GM15510 (cell line): ENCODE data around the gene SLC37A2.

Experiments
- POLR2A ChIP-seq: IDR thresholded peaks from 3 replicates; pipeline ENCODE4 v1.6.1; 2011; ENCODE audit warnings: borderline replicate concordance; ENCODE audit not compliant: insufficient read length; ENCODE audit errors: extremely low read depth

The SLC37A2 gene

DNA sequence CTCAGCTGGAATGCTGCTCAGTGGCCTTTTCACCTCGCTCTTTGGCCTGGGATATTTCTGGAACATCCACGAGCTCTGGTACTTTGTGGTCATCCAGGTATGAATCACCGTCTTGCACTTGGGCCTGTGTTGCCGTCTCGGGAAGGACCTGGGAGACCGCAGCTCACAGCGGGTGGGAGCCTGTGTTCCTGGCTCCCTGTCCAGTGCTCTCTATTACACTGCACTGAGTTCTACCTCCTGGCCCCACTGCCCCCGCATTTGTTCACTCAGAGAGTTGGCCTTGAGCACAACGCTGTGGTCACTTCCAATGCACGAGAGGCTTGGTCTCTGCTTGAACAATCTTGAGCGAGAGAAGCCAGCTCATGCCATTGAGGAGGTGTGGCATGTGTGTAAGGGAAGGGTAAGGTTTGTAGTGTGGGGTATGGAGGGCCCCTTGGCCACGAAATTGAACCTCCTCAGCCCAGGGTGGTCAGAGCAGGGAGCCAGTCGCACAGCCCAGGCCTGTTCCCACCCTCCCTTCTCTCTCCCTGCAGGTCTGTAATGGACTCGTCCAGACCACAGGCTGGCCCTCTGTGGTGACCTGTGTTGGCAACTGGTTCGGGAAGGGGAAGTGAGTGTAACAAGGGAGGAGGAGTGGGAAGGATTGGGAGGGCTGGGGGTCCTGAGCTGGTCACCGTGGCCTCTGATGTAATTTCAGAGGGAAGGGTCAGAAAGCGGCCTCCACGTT is 16.2 kb downstream of the SLC37A2 start:
- no peak for TF ChIP-seq POLR2A

DNA sequence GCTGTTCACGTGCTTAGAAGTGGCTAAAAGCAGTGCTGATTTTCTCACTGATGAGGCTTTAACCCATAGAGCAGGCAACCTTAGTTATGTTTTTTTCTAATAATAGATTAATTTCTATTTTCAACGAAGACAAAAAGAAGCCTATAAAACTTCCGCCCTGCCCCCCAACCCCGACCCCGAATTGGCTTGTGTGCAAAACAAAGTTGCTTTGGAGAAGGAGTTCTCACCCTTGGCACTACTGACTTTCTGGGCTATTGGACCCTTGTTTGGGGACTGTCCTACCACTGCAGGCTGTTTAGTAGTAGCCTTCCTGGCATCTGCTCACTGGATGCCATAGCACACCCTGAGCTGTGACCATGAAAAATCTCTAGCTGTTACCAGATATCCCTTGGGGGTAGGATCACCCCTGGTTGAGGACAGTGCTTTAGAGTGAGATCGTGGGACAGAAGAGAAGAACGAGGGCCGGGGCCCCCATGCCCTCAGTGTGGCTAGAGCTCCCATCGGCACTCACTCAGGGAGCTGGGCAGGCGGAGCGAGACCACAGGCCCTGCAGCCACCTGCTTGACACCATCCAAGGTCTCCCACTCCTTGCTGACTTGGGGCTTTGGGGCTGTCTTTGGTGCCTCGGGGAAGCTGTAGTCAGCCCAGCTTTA is 16.9 kb downstream of the SLC37A2 start:
- TF ChIP-seq POLR2A, result no peak

DNA sequence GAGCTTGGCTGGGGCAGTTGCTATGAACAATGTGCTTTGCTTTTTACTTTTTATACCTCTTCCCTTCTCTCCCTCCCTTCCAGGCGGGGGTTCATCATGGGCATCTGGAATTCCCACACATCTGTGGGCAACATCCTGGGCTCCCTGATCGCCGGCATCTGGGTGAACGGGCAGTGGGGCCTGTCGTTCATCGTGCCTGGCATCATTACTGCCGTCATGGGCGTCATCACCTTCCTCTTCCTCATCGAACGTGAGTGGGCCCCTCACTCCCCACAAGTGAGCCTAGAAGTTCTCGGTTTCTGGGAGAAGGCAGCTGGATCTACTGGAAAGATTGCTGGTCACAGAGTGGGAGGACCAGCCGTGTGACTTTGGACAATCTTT is 17.4 kb downstream of the SLC37A2 start:
- TF ChIP-seq POLR2A, result no peak

DNA sequence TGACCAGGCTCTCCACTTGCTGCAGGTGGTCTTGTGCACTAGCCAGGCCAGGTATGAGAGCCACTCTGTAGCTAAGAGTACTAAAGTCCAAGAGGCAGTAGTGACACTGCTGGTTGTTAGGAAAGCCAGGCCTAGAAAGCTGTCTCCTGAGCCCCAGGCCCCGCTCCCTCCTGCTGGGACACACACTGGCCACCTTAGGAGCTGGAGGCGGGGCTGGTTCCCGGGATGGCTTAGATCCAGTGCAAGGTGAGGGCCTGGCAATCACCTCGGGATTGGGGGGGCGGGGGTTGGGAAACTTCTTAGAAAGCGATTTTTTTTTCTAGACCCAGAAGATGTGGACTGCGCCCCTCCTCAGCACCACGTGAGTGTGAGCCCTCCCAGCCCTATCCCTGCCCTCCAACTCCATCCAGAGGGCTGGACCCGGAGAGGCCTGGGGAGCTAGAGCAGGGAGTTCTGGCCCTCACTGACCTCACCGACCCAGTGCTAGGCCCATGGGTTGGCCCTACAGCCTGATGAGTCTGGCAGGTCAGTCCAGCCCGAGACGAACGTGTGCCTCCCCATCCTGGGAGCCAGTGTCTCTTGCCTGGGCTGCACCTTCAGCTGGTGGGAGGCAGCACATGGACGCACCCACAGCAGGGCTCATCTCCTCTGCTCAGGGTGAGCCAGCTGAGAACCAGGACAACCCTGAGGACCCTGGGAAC is 18.1 kb downstream of the SLC37A2 start:
- TF ChIP-seq POLR2A, result no peak

DNA sequence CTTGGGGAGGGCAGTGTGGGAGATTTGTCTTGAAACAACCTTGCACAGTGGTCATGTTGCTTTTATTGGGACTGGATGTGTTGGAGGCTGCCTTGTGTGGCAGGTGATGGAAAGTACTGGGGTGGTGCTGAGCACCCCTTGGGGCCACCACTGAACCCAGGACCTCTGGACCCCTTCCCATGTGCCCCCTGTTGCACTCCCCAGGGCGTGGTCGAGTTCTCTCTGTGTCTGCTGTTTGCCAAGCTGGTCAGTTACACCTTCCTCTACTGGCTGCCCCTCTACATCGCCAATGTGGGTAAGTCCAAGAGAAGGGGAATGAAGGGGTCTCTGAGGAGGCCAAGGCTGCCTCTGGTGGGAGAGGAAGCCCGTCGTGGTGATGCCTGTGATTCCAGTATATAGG is 18.9 kb downstream of the SLC37A2 start:
- no peak for TF ChIP-seq POLR2A

DNA sequence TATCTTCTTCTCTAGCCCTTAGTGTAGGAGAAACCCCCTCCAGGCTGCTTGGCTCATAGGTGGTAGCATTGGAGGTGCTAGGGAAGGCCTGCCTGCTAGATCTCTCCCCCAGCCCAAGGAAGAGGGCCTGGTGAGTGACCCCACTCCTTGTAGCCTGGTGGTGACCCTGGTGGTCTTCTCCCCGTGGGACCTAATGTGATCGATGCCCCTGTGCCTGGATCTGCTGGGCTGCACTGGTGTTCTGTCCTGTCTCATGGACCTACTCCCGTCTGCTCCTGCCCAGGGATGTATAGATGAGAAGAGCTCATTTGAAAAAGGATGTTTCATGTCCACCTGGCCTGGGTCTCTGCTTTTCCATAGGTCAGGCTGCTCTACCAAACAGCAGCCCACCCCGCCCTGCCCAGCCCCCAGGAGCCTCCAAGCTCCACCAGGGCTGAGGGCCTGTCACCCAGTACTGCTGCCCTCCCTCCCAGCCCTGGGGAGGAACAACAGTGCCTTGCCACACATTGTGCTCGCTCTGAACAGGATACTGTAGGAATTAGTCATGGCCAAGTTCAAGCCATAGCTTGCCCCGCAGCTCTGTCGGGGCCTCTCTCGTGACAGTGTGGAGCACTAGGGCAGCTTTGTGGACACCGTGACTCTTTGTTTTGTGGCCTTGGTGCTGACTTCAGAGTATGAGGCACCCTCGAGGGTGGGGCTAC is 19.7 kb downstream of the SLC37A2 start:
- no peak for TF ChIP-seq POLR2A

DNA sequence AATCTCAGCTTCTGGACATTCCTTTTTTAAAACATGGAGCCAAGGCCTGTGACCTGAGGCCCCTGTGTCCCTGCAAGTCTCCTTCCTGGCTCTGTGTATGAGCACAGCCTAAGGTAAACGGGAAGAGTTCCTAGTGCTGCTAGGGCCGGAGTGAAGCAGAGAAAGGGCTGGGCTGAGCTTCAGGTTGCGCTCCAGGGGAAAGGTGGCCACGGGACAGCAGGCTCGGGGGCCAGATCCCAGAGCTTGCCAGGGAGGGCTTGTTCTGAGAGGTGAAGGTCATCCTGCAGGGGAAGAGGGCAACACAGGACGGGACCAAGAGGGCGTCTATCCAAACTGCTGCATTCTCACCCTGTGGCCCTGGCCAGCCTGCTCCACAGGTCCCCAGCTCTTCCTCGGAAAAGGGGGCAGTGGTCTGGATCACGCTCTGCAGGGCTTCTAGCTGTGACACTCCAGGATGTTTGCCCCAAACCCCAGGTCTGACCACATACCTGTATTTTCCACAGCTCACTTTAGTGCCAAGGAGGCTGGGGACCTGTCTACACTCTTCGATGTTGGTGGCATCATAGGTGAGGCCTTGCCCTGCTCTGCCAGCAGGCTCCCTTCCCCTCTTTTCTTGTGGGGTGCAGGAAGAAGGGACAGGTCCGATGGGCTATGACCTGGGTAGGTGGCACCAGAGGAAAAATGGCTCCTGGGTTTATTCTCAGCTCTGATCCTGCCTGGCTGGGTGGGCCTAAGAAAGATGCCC is 20.4 kb downstream of the SLC37A2 start:
- no peak for TF ChIP-seq POLR2A

DNA sequence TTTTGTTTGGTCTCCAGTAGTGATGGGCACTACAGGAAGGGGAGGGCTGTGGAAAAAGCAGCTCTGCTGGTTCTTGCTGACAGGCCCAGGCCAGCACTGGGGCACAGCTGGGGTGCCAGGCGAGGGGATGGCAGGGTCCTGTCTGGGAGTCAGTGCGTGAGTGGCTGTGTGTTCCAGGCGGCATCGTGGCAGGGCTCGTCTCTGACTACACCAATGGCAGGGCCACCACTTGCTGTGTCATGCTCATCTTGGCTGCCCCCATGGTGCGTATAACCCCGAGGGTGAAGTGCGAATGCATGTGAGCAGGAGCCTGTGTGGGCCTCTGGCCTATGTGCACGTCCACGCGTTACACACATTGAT is 20.9 kb downstream of the SLC37A2 start:
- no peak for TF ChIP-seq POLR2A

DNA sequence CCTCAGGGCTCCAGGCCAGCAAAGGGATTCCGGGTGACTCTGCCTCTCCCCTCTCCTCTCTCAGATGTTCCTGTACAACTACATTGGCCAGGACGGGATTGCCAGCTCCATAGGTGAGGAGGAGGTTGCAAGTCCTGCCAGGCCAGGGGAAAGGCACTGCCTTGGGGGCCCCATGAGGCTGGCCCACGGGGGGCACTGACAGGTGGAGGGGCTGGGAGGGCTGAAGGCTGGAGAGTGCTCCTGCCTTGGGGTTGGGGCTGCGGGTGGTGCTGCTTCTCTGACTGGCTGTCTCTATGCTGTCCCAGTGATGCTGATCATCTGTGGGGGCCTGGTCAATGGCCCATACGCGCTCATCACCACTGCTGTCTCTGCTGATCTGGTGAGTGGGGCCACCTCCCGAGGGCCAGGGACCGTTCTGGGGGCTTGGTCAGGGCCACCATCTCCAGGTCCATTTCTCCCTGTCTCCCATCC is 21.7 kb downstream of the SLC37A2 start:
- TF ChIP-seq POLR2A, result no peak

DNA sequence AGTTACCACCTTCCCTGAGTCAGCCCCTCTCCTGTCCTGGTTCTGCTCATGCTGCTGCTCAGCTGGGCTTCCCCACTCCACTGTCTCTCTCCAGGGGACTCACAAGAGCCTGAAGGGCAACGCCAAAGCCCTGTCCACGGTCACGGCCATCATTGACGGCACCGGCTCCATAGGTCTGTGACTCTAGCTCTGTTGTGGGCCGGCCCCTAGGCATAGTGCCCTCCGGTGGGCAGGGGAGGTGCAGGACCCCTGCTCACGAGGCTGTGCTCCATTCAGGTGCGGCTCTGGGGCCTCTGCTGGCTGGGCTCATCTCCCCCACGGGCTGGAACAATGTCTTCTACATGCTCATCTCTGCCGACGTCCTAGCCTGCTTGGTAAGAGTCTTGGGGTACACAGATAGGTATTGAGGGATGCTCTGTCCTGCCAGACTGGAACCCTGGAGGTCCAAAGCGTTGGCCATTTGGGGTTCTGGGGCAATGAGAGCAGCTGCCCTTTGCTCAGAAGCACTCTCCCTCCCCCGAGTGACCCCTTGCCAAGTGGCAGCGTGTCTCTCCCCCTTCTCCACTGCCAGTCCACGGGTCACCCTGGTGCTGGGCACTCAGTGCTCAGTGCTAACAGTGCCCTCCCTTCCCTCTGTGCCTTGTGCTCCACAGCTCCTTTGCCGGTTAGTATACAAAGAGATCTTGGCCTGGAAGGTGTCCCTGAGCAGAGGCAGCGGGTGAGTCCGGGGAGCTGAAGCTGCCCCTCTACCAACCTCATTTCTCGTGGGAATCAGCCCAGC is 22.4 kb downstream of the SLC37A2 start:
- TF ChIP-seq POLR2A, result no peak

DNA sequence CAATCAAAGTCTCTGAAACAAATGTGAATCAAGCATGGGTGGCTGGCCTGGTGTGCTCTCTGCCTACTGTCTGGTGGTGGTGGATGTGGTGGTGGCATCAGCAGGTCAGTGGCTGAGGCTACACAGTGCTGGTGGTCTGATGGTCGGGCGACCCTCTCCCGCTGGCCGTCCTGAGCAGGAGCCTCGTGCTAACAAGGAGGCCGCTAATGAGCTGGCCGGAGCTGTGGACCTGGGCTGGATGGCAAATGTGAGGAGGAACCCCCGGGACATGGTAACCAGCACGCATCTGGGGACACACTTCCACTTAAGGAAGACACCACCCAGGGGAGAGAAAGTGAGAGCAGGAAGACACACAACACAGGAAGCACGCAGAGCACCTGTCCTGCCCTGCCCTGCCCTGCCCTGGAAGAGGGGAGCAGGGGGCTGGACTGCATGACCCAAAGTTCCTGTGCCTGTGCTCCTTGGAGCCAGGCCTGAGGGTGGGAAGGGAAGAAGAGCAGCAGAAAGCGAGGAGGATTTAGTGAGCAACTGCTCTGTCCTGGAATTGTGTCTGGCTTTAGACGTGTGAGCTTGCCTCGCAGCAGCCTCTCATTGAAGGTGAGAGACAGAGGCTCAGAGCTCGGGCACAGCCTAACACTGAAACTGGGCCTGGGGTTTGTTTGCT is 23.7 kb downstream of the SLC37A2 start:
- no peak for TF ChIP-seq POLR2A

DNA sequence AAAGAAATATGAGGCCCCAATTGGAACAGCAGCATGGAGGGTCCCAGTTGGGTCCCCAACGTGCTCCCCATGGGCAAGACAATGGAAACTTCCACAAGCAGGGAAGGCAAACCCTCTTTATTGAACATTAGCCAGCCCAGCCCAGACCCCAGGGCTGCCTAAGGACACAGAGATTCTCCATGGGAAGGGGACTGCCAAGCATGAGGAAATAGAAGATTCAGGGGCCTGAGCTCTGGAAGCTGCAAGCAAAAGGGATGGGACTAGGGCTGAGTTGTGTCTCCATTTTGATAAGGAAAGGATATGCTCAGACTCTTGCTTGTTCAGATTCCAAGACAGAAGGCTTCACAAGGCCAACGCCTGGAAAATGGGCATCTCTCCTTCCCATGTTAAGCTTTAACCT is 25.0 kb downstream of the SLC37A2 start:
- no peak for TF ChIP-seq POLR2A
